ENCODE measurements around the gene TRIP12.

GRCh38 chr2:229925201-229925600 is 3.4 kb upstream of the TRIP12 start:
- TF ChIP-seq ZNF384 (IDR thresholded peaks at IDR 0.05) (no peak), SP1 (IDR thresholded peaks at IDR 0.05) (no peak), BHLHE40 (IDR thresholded peaks at IDR 0.05; ENCODE audit: borderline replicate concordance) (no peak)

All from HEK293T (cell line).